Hepatocyte (in vitro differentiated cells): ENCODE results near the gene DET1.

Experiments used
- CTCF ChIP-seq: fragments of 200-600 bp; sonication (generic); IDR thresholded peaks from 2 replicates; pipeline ENCODE4 v1.5.1; 2016; ENCODE audit warnings: antibody characterized with exemption, mild to moderate bottlenecking; ENCODE audit not compliant: poor library complexity
- EZH2phosphoT487 ChIP-seq: fragments of 200-600 bp; sonication (generic); IDR thresholded peaks from one replicate; pipeline ENCODE4 v1.6.1; 2018; ENCODE audit warnings: antibody characterized with exemption, mild to moderate bottlenecking, low read depth, moderate library complexity; ENCODE audit not compliant: unreplicated experiment, severe bottlenecking

- TF ChIP-seq CTCF, result no peak
- no peak for TF ChIP-seq EZH2phosphoT487
These were observed 55.3 kb downstream of the DET1 start for GRCh38 chr15:88491158-88491557.
